AG20443 (cell line): Measurements from ENCODE around the gene MAP3K20.
"Not testable (repeated sequence)": the region's sequence is repeated elsewhere in the genome, so short reads cannot be mapped to it uniquely, and the experiment has no call there.

Experiments used
- DNase-seq: peaks from one replicate; pipeline ENCODE4 v3.0.0; 2012; ENCODE audit warnings: low spot score, mixed read lengths

The MAP3K20 gene

GRCh38 chr2:173124441-173124840 lies 48.8 kb downstream of the MAP3K20 start:
- DNase-seq, result peak; percentile 25

GRCh38 chr2:173126819-173127218 lies 51.2 kb downstream of the MAP3K20 start:
- no peak for DNase-seq

- DNase-seq, result not testable (repeated sequence)
Observed at GRCh38 chr2:173128132-173128531, 52.5 kb downstream of the MAP3K20 start.

- DNase-seq, result no peak
Observed at GRCh38 chr2:173130496-173131465, 55.1 kb downstream of the MAP3K20 start.

- DNase-seq, result no peak
Observed at GRCh38 chr2:173132531-173132930, 56.9 kb downstream of the MAP3K20 start.

- no peak for DNase-seq
Observed at GRCh38 chr2:173134703-173135102, 59.1 kb downstream of the MAP3K20 start.

GRCh38 chr2:173136067-173136466 lies 60.4 kb downstream of the MAP3K20 start:
- no peak for DNase-seq

- DNase-seq, result no peak
Observed at GRCh38 chr2:173136599-173136998, 61.0 kb downstream of the MAP3K20 start.

- no peak for DNase-seq
Observed at GRCh38 chr2:173137610-173138009, 62.0 kb downstream of the MAP3K20 start.

GRCh38 chr2:173138962-173139361 lies 63.3 kb downstream of the MAP3K20 start:
- DNase-seq, result no peak

GRCh38 chr2:173141666-173142065 lies 66.0 kb downstream of the MAP3K20 start:
- DNase-seq, result no peak

- DNase-seq, result no peak
Observed at GRCh38 chr2:173145454-173145853, 69.8 kb downstream of the MAP3K20 start.

GRCh38 chr2:173146590-173146989 lies 70.9 kb downstream of the MAP3K20 start:
- no peak for DNase-seq

GRCh38 chr2:173148520-173148919 lies 72.9 kb downstream of the MAP3K20 start:
- DNase-seq, result no peak

- no peak for DNase-seq
Observed at GRCh38 chr2:173149491-173149890, 73.8 kb downstream of the MAP3K20 start.

- peak; percentile 39 for DNase-seq
Observed at GRCh38 chr2:173150087-173150486, 74.4 kb downstream of the MAP3K20 start.

GRCh38 chr2:173150963-173151362 lies 75.3 kb downstream of the MAP3K20 start:
- no peak for DNase-seq

- no peak for DNase-seq
Observed at GRCh38 chr2:173151671-173152401, 76.2 kb downstream of the MAP3K20 start.

- no peak for DNase-seq
Observed at GRCh38 chr2:173153301-173153885, 77.7 kb downstream of the MAP3K20 start.

- no peak for DNase-seq
Observed at GRCh38 chr2:173157676-173158293, 82.1 kb downstream of the MAP3K20 start.

GRCh38 chr2:173159791-173160463 lies 84.3 kb downstream of the MAP3K20 start:
- peak; percentile 92 for DNase-seq

GRCh38 chr2:173160618-173161017 lies 85.0 kb downstream of the MAP3K20 start:
- DNase-seq, result no peak
